SH-SY5Y (cell line): ENCODE data around the gene METTL18.

Experiments
- GATA2 ChIP-seq: IDR thresholded peaks from 2 replicates; pipeline ENCODE4 v1.6.1; 2011; ENCODE audit warnings: mild to moderate bottlenecking, low read depth, low read length
- GATA3 ChIP-seq: IDR thresholded peaks from 2 replicates; pipeline ENCODE4 v1.6.1; 2011; ENCODE audit warnings: low read depth, mild to moderate bottlenecking, low read length, moderate library complexity

- TF ChIP-seq GATA3 (no peak), GATA2 (no peak)
Measured at GRCh38 chr1:169821500-169821899, 26.8 kb upstream of the METTL18 start.
